Lung (tissue), 12 donors: ENCODE data around the gene SLC4A1AP. TPM values are rescaled to one million over a fixed set of nuclear protein-coding genes. Genes with fewer than 3 reads are reported as not detected.

Source experiments
- ATAC-seq: fragments of 200-7000 bp; cut with Tn5 transposase; one replicate; pipeline ENCODE4 v1.9.1; 2020; ENCODE audit warnings: moderate number of reproducible peaks; ENCODE audit not compliant: insufficient read depth, low FRiP score
- DNase-seq, 3 donors: peaks; one replicate each; pipeline ENCODE4 v3.0.0-alpha.2; 2013 to 2017
- H3K27ac ChIP-seq, 2 donors: one replicate each; pipeline ENCODE4 v1.5.1; 2013; ENCODE audit warnings: mild to moderate bottlenecking in 2 of 2, moderate library complexity in 2 of 2, control low read depth in 1 of 2, inconsistent platforms in 1 of 2, low read depth in 1 of 2, low read length in 1 of 2
- H3K27me3 ChIP-seq, 3 donors: one replicate each; pipeline ENCODE4 v1.5.1; 2013; ENCODE audit warnings: low read length in 2 of 3; ENCODE audit not compliant: control insufficient read depth in 3 of 3, insufficient read depth in 3 of 3
- H3K36me3 ChIP-seq, 4 donors: one replicate each; pipeline ENCODE4 v1.5.1; 2013; ENCODE audit warnings: low read length in 4 of 4, mild to moderate bottlenecking in 1 of 4, moderate library complexity in 1 of 4; ENCODE audit not compliant: control insufficient read depth in 4 of 4, insufficient read depth in 4 of 4
- H3K4me1 ChIP-seq, 5 donors: one replicate each; pipeline ENCODE4 v1.5.1; 2013; ENCODE audit warnings: low read length in 5 of 5, mild to moderate bottlenecking in 2 of 5, moderate library complexity in 1 of 5; ENCODE audit not compliant: control insufficient read depth in 5 of 5, insufficient read depth in 5 of 5
- H3K4me3 ChIP-seq: one replicate; pipeline ENCODE4 v1.5.1; 2013; ENCODE audit warnings: mild to moderate bottlenecking, control low read depth, moderate library complexity
- H3K9ac ChIP-seq, 2 donors: one replicate each; pipeline ENCODE4 v1.5.1; 2013; ENCODE audit warnings: low read length in 2 of 2, control low read depth in 1 of 2; ENCODE audit not compliant: insufficient read depth in 1 of 2
- H3K9me3 ChIP-seq, 4 donors: one replicate each; pipeline ENCODE4 v1.5.1; 2013; ENCODE audit warnings: low read length in 3 of 4, mild to moderate bottlenecking in 1 of 4, moderate library complexity in 1 of 4; ENCODE audit not compliant: control insufficient read depth in 4 of 4, insufficient read depth in 3 of 4
- CTCF ChIP-seq: IDR thresholded peaks from 2 replicates; pipeline ENCODE4 v1.5.1; 2012; ENCODE audit warnings: mild to moderate bottlenecking; ENCODE audit errors: control extremely low read depth, extremely low read depth
- WGBS, 2 donors: extraction: QIAGEN DNeasy Blood & Tissue Kit; methylation state at CpG; one replicate each; pipeline ENCODE4 v1.1.7; 2013; 5-methylcytosine and 5-hydroxymethylcytosine counted together
- polyA plus RNA-seq, 2 donors: library from polyadenylated mRNA; stranded (reverse); fragments of 200-250 nt; gene quantifications; one replicate each; pipeline ENCODE4 v1.2.1, GENCODE V29; 2013
- total RNA-seq, 2 donors: library from RNA; depleted of rRNA in 1 of 2; stranded (reverse); fragments of >200 nt in 1 of 2; gene quantifications; one replicate each; pipeline ENCODE4 v1.2.1, GENCODE V29; 2014 to 2021
- donor health status: control.
- donor health status: control.
- donor health status: Bipolar disorder and iron deficiency.
- donor health status: healthy.
- donor health status: DM: yes; HTN: yes; CAD: no.

SLC4A1AP gene
- total and polyA plus RNA-seq, 4 donors: 14.0 to 28.6 (median 17.9) TPM

DNA sequence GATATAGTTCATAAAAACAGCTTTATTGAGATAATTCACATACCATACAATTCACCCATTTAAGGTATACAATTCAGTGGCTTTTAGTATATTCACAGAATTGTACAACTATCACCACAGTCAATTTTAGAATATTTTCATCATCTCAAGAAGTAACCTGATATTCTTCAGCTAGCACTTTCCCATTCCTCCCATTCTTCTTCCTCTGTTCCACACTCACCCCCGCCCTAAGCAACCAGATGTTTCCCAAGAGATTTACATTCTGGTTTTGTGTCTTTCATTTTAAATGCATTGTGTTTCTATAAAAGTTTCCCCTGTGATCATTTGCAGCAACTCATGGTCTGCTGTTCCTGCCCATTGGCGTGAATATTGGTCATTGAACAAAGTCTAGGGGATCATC is 29.4 kb upstream of the SLC4A1AP start:
- Histone ChIP-seq H3K4me3 (no peak overlapping the region), H3K27ac (no peak overlapping the region), H3K9ac (no peak overlapping the region), H3K27me3 (no peaks in the 10 kb centered on the region), H3K36me3 (peaks cover 26 to 40% (median 32%) of the 10 kb centered on the region in 4 donors), H3K9me3 (no peaks in the 10 kb centered on the region), H3K4me1 (peaks cover 0 to 6% (median 0%) of the 10 kb centered on the region in 5 donors)
- 98 to 99% methylated on average over 2 of the region's 2 CpGs for WGBS, 2 donors
- ATAC-seq (no peak), DNase-seq (no peak)
- TF ChIP-seq CTCF: no peak

GRCh38 chr2:27636766-27637165 is 26.9 kb upstream of the SLC4A1AP start:
- WGBS, 2 donors: 96 to 97% methylated on average over 5 of the region's 5 CpGs
- ATAC-seq: no peak
- Histone ChIP-seq H3K4me1 (no peaks in the 10 kb centered on the region), H3K36me3 (peaks cover 34 to 50% (median 41%) of the 10 kb centered on the region in 4 donors), H3K9ac (no peak overlapping the region), H3K4me3 (no peak overlapping the region), H3K9me3 (no peaks in the 10 kb centered on the region), H3K27me3 (no peaks in the 10 kb centered on the region), H3K27ac (no peak overlapping the region)
- no peak for TF ChIP-seq CTCF
- DNase-seq: no peak

DNA sequence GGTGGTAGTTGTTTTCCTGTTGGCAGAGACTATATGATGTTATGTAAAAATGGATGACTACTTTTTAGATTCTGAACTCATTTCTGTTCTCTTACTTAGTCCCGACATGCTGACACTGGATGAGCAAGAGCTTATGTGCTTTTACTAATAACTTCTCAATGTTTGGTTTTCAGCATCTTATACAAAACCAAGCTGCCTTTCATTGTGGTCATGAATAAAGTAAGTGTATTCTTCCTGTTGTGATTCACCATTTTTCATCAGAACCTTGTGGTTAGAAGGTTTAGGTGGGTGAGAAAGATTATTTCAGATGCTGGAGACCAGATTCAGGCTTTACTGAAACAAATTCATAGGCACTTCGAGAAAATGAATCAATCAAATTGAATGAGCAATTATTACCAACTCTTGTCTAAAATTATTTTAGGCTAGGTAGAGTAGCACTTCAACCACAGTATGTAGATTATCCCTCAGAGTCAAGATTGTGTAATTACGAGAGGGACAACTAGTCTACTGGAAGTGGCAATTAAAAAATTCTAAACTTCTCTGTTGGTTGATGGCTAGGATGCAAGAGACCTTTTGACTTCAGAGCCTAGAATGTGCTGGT is 25.6 kb upstream of the SLC4A1AP start:
- no peaks in the 10 kb centered on the region for H3K27me3 ChIP-seq
- H3K4me3 ChIP-seq: no peak overlapping the region
- H3K9me3 ChIP-seq: no peaks in the 10 kb centered on the region
- H3K9ac ChIP-seq: no peak overlapping the region
- H3K36me3 ChIP-seq: peaks cover 32 to 51% (median 38%) of the 10 kb centered on the region in 4 donors
- no peaks in the 10 kb centered on the region for H3K4me1 ChIP-seq
- H3K27ac ChIP-seq: no peak overlapping the region
- TF ChIP-seq CTCF: no peak
- WGBS, 2 donors: 88 to 95% methylated on average over 3 of the region's 3 CpGs
- no peak for ATAC-seq
- no peak for DNase-seq

GRCh38 chr2:27638709-27639108 is 25.0 kb upstream of the SLC4A1AP start:
- Histone ChIP-seq H3K4me3 (no peak overlapping the region), H3K27ac (no peak overlapping the region), H3K9ac (no peak overlapping the region), H3K4me1 (no peaks in the 10 kb centered on the region), H3K36me3 (peaks cover 32 to 51% (median 37%) of the 10 kb centered on the region in 4 donors), H3K9me3 (no peaks in the 10 kb centered on the region), H3K27me3 (no peaks in the 10 kb centered on the region)
- TF ChIP-seq CTCF: no peak
- DNase-seq (no peak), ATAC-seq (no peak)
- 61 to 72% methylated on average over 3 of the region's 3 CpGs for WGBS, 2 donors
